ENCODE measurements around the gene ORC5. TPM values are rescaled to one million over a fixed set of nuclear protein-coding genes. Genes with fewer than 3 reads are reported as not detected.
"Not testable (repeated sequence)": the region's sequence is repeated elsewhere in the genome, so short reads cannot be mapped to it uniquely, and the experiment has no call there.

Gene ORC5
- 10 to 100 TPM; 13.2 to 16.9 TPM for total RNA-seq
- long read RNA-seq, donor 1, transcript ORC5-201 (14 exons, 1,958 nt) = major isoform, 7 of 12 reads
- long read RNA-seq, donor 1, partial matches to known transcripts = 2 of 12 reads
- long read RNA-seq, donor 1, other reads (novel, unspliced or antisense) = 3 of 12 reads
- long read RNA-seq, donor 2, transcript ORC5-201 (14 exons, 1,958 nt) = major isoform, 19 of 26 reads
- long read RNA-seq, donor 2, partial matches to known transcripts = 3 of 26 reads
- long read RNA-seq, donor 2, other reads (novel, unspliced or antisense) = 2 of 26 reads

DNA sequence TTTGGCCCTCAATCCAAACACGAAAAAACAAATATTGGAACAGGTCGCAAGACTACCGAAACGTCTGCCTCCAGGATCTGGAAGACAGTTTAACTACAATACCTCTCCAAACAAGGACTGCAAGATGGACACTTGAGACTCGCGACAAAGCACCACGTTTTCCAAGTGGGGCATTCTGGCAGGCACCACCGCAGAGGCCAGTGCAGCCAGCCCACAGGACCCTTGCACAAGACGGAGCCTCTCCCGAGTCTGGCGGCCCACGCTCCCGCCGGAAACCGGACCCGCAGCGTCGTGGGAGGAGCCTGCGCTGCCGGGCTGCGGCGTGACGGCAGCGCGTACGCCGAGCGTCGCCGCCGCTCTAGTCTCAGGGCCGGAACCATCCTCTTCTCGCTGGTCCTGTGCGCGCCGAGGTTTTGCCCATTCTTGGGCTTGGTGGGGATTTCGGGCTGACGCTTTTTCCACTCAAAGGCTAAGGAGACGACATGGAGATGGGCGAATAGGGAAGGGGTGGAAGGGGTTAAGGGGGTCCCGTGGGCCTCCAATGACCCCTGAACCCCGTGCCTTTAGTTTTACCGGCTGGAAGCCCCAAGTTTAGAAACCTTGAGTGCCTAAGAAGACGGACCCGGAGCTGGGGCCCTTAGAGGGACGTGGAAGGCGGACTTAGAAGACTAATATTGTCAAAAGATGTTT is at the start of gene ORC5:
TSS of gene ORC5 (minus strand) at position 283 of the 690 bp plus-strand sequence. CDS start at position 174, 109 bp downstream.
- intact Hi-C loops (cut with DNase I) = no loop called here
- DNase-seq (ENCODE audit: low spot score) = peak; percentile 94

DNA sequence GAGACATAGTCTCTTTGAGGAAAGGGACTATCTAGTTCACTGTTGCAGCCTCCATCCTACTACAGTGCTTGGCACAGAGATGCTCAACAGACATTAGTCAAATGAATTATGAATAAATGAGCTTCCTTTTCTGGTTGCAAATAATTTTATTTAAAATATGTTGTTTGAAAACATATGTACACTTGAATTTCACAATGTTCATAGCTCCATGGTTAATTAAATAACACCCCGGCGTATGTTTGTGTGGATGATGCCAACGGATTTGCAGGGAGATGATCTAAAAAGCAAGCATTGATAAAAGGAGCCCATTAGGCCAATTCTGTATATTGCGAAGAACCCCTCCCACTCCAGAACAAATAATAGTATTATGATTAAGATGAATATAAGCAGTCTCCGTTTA is 47.8 kb upstream of the ORC5 start:
- intact Hi-C loops (cut with DNase I) = no loop called here
- no peak for DNase-seq (ENCODE audit: low spot score)

DNA sequence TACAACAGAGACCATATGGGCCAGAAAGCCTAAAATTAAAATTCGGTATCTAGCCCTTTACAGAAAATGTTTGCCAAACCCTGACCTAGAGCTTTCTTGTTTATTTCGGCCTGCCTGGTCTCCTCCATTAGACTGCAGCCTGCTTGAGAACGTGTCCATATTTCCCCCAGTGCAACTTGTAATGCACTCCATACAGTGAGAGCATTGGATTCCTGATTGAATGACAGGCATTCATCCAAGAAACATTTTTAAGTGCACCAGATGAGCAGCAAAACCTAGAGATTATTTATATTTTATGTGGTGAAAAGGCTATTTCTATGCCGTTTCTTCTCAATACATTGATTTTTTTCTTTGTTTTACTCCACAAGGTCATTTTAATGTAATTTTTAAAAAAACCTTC is 47.4 kb upstream of the ORC5 start:
- intact Hi-C loops (cut with DNase I) = no loop called here
- no peak for DNase-seq (ENCODE audit: low spot score)

DNA sequence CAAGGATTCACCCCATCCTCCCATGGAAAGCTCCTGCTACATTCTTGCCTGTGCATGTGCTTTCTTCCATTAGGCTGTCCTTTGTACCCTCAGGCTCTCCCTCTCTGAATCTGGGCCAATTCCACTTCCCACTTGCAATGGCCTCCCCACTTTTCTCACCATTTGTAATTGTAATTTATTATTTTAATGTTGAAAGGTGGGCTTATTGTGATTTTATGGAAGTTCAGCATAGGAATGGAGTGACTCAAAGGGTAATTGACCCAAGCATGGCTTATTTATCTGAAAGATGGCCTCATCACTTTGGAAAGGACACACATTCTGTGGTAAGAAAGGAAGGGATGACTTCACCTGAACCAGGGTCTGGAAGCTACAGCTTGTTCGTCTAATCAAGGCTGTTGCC is 46.9 kb upstream of the ORC5 start:
- no peak for DNase-seq (ENCODE audit: low spot score)
- intact Hi-C loops (cut with DNase I) = no loop called here

DNA sequence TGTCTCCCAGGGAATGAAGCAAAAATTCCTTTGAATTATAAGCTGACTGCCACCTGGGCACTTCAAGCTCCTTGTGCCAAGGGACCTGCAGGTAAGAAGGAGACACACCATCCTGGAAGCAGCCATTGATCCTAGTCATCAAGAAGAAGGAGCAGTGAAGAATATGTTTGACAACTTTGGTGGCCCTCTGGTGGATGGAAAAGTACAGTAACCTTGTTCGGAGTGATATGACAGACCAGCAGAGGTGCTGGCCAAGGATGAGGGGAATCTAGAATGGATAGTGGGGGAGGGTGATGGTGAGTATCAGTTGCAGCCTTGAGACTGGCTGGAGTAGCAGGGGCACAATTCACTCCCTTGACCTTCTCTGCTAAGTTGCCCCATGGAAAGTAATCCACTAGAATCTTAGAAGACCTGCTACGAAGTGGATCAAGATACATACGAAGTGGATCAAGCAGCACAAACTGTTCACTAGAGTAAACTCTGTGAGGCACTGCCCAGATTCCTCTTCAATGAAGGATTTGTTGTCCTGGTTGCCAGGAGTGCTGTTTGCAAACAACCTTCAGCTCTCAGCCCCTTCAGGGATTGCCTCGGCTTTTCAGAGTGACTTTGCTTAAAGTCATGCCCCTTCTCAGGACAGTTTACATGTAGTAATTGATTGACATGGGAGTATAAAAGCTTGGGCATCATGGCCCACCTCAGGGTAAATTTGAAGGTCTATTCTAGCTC is 44.8 kb upstream of the ORC5 start:
- intact Hi-C loops (cut with DNase I) = no loop called here

DNA sequence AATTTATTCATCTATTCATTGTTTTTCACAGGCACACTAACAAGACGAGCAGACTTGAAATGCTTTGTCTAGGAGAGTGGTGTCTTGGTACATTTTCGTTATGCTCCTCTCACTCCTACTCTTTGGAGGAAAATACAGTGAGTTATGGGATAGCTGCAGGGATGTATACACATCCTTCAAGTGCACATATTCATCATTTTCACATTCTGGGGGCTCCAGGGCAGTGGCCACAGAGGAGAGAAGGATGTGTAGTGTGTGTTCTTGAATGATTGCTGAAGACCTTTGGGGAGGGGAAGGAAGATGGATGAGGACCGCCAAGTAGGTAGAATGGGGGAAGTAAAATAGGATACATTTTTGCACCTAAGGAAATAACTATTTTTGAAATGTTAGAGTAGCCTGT is 34.8 kb upstream of the ORC5 start:
- no peak for DNase-seq (ENCODE audit: low spot score)
- intact Hi-C loops (cut with DNase I) = no loop called here

More for the DNA sequence above, 44.8 kb upstream of the ORC5 start:
- no peak for DNase-seq (ENCODE audit: low spot score)

DNA sequence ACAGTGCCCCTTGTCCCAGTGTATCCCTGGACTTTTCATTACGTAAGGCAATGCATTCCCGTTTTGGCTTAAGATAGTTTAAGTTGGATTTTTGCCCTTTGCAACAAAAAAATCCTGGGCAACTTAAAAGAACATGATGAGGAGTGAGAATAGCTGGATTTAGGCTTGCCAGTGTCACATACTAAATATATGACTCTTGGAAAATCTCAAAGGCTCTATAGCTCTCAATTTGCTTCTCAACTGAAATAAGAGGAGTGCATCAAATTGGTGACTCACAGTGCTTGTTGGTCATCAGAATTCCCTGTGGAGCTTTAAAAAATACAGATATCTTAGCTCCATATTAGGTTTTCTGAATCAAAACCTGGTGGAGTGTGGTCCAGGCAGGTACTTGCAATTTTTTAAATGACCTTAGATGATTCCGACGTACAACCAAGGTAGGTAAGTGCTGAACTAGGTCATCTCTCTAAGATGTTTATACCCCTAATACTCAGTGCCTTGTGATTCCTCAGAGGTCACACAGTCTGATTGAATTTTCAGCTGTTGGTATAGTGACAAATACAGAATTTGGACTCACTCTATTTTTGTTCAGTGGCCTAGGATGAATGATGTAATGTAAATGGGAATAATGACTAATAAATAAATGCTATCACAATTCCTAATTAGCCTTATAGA is 33.9 kb upstream of the ORC5 start:
- intact Hi-C loops (cut with DNase I) = no loop called here
- no peak for DNase-seq (ENCODE audit: low spot score)

DNA sequence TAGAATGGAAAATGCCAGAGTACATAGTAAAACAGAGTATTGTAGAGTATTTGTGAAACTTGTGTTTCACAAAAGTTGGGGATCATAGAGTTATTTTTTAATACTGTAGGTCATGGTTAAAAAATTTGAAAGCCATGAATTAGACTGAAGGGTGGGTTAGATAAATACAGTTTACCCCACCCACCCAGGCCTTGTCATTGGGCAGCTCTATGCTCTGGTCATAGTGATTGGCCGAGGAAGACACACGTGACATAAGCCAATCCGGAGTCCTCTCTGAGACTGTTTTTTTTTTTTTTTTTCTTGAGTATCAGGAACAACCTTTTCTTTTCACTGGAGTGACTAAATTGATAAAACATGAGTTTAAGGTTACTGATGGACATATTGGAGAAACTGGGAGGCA is 33.3 kb upstream of the ORC5 start:
- DNase-seq (ENCODE audit: low spot score) = no peak
- intact Hi-C loops (cut with DNase I) = no loop called here

DNA sequence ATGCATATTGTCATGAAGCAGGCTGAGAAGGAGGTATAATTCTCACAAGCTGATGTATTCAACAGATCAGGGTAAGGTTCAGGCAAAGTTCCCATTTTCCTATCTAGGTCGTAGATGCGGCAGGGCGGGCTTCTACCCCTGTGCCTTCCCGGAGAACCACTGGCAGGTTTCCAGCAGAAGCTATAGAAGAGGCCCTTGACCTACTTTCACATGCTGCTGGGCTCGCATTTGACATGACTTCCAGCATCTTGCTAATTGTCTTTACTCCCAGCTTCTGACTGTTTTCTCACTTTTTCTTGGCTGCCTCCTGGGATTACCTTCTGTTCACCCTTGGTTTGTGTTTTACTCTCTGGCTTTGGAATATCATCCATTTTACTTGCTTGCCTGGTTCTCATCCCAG is 32.6 kb upstream of the ORC5 start:
- no peak for DNase-seq (ENCODE audit: low spot score)
- intact Hi-C loops (cut with DNase I) = no loop called here

DNA sequence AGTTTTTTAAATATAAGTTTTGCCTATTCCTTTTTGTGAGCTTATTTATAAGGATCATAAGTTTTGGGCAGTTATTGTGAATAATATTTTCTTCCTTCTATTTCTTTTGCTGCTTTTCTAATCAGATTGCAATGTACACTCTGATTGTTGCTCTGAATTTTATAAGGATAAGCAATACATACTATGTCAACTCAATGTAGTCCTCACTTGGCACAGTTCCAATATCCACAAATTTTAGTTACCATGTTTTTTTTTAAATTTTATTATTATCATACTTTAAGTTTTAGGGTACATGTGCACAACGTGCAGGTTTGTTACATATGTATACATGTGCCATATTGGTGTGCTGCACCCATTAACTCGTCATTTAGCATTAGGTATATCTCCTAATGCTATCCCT is 27.2 kb upstream of the ORC5 start:
- DNase-seq (ENCODE audit: low spot score); intact Hi-C loops (cut with DNase I): not testable (repeated sequence)

DNA sequence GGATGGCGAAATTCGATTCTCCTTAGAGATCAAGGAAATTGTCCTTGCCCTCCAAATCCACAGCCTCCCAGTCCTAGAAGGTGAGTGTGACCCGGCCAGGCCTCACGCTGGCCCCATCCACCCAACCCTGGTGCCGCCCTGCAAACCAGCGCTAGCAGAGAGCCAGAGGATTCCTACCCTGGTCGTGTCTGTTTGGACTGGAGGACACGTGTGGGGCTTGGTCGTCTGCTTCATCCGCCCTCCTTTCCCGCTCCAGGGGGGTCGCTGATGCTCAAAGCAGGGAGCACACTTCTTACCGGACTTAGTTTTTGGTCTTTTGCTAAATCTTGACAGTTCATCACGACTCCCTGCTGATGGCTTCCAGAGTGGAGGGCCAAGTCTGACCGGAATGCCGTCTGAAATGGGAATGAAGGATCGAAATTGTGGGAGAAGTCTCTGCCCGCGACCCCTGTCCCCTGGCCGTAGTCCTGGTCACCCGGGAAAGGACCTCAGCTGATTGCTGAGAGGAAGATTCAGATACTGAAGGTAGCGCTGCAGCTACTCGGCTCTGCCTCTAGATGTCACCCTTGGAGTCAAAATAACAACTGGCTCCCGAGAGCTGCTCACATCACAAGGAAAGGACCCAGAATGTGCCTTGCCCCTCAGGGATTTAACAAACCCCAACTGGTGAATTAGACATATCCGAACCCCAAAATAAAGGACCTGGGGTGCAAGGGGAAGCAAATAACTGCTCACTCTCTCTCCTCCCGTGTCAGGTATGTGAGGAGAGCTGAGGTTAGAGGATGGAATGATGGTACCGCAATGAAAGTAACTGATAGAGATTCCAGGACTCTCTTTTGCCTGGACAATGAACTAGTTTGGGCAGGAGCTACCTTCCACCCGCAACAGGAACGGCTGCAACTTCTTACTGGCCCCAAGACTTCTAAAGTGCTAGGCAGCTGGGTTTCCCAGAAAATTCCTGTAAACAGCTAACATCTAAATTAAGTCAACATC is 23.5 kb upstream of the ORC5 start:
- intact Hi-C loops (cut with DNase I) = no loop called here
- peak; percentile 69 for DNase-seq (ENCODE audit: low spot score)

DNA sequence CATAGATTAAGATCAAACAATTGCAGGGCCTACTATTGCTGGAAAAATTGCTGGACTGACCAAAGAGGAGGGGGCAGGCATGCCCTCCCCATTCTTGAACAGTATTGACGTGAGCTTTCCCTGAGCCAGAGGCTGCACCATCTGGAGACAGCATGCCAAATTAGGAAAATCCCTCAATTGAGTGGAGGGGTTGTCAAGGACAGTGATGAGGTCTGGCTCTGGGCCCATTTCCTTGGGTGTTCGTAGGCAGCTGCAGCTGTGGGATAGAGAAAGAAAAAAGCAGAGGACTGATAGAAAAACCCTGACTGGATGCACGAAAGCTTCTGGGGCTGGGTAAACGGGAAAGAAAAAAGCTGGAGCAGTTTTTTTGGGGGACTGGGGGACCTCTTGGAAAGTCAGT is 22.8 kb upstream of the ORC5 start:
- intact Hi-C loops (cut with DNase I) = no loop called here

DNA sequence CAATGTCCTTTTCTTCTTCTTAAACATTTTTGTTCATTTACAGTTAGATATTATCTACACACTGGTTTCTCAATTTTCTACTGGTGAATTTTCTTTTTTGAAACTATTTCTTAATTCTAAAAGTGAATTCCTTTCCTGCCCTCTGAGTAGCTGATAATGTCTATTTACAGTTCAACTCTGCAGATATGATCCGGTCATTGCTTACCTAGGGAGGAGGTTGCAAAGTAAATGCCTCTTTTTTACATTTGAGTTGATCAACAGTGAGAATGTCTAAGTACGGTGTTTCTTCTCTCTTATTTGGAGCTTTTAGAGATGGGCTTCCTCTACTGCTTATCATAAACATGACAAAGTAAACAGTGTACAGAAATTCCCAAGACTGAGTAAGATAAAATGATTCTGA is 20.6 kb upstream of the ORC5 start:
- DNase-seq (ENCODE audit: low spot score) = no peak
- intact Hi-C loops (cut with DNase I) = loop anchor here in 1 of 2 donors (10.0 kb wide), 1 partner anchor 686 kb away; no protein-coding TSS in a partner anchor

More for the DNA sequence above, 22.8 kb upstream of the ORC5 start:
- DNase-seq (ENCODE audit: low spot score) = no peak

DNA sequence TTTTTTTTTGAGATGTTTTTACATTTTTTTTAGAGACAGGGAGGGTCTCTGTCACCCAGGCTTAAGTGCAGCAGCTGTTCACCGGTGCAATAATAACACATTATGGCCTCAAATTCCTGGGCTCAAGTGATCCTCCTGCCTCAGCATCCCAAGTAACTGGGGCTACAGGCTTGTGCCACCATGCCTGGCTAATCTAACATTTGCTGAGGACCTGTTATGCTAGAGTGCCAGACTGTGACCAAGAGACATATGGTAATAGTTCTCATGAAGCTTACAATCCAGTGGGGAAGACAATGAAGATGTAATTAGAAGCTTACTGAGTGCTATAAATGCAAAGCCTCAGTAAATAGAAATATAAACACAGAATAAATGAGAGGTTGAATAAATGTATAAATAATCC is 17.6 kb upstream of the ORC5 start:
- DNase-seq (ENCODE audit: low spot score) = no peak
- intact Hi-C loops (cut with DNase I) = loop anchor here in 1 of 2 donors (10.0 kb wide), 1 partner anchor 689 kb away; no protein-coding TSS in a partner anchor

DNA sequence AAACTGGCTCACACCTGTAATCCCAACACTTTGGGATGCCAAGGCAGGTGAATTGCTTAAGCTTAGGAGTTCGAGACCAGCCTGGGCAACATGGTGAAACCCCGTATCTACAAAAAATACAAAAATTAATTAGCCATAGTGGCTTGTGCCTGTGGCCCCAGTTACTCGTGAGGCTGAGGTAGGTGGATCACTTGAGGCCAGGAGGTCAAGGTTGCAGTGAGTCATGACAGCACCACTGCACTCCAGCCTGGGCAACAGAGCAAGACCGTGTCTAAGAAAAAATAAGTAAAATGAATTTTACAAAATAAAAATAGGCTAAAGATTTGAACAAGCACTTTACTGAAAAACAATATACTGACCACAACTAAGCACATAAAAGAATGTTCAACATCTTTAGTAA is 9.8 kb upstream of the ORC5 start:
- intact Hi-C loops (cut with DNase I) = no loop called here
- no peak for DNase-seq (ENCODE audit: low spot score)

DNA sequence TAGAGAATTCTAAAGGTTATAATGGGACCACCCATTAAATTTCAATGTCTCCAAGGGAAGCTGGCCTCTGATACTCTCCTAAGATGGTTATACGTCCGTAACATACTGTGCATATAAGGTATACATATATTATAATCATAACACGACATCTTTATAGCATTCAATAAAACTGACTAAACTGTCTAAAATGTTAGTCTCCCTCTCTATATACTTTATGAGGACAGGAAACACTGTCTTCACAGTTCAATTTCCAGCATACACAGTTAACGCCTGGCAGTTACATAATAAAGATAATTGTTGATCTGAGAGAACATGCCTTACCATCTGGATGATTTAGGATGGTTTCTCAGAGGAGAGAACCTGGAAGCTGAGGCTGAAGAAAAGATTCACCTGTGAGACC is 1.2 kb upstream of the ORC5 start:
- intact Hi-C loops (cut with DNase I) = no loop called here
- no peak for DNase-seq (ENCODE audit: low spot score)

DNA sequence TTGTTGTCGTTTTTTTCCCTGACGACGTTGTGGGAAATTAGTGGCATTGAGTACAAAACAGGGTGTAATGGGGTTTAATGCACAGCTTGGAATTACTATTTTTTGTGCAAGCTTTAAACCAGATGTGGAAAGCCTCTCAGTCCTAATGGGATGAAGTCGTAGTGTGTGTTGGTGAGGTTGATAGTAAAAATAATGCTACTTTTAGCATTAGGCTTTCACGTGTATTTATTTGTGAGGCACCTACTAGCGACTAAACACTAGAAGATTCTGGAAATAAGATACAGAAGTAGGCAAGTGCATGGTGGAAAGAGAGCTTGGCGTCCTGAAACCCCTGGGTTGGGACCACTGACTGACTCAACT is 588 bp upstream of the ORC5 start:
- intact Hi-C loops (cut with DNase I) = no loop called here
- no peak for DNase-seq (ENCODE audit: low spot score)

DNA sequence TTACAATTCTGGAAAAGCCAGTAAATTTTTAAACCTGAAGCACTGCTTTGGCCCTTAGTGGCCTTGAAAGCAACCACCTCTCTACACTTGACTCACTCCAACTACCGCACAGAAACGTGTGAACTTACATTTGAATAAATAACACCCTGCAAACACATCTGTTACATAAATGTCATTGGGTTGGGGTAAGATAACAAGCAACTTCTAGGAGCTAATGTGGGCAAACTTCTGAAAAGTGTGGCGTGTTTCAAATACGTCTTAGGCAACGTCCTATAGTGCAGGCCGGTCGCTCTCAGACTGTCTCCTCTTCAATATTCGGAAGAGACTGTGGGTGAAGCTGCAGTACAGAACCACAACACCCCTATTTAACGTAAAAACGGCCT is 474 bp downstream of the ORC5 start:
- intact Hi-C loops (cut with DNase I) = no loop called here
- no peak for DNase-seq (ENCODE audit: low spot score)

DNA sequence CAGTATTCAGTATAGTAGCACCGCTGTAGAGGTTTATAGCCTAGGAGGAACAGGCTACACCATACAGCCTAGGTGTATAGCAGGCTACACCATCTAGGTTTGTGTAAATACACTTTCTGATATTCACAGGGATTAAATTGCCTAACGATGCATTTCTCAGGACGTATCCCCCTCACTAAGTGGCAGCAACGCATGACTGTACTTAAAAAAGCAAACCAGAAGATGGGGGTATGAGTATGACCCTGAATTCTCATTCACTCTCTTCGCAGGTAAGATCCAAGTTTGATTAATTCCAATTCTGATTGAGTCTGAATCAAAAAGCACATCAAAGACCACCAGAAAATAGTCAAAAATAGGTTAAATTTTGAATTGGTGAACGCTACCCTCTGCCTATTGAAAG is 972 bp downstream of the ORC5 start:
- intact Hi-C loops (cut with DNase I) = no loop called here

More for the DNA sequence above, 972 bp downstream of the ORC5 start:
- no peak for DNase-seq (ENCODE audit: low spot score)
